IMR-90 (cell line): ENCODE results near the gene LDLRAD3. TPM values are rescaled to one million over a fixed set of nuclear protein-coding genes. Genes with fewer than 3 reads are reported as not detected.

ENCODE experiments used
- ATAC-seq: fragments of 200-7000 bp; cut with Tn5 transposase; 2 replicates; pipeline ENCODE4 v1.9.1; 2020; ENCODE audit warnings: low read depth, mild to moderate bottlenecking, moderate library complexity
- BruUV-seq: library from RNA; stranded (reverse); fragments of 400-500 nt; replicated peaks from 2 replicates; lab custom pipeline; 2021; lab: Mats Ljungman, UMichigan
- CTCF ChIA-PET: fragments of 300-600 bp; formaldehyde crosslinking; extraction: SDS; loops from one replicate; lab custom pipeline; 2021; ENCODE audit warnings: antibody characterized with exemption; lab: Yijun Ruan, JAX
- POLR2A ChIA-PET: fragments of 300-600 bp; sonication (Branson Sonifier 250); formaldehyde crosslinking; loops from one replicate; lab custom pipeline; 2022; ENCODE audit warnings: antibody characterized with exemption; ENCODE audit not compliant: unreplicated experiment; lab: Charles Lee
- DNase-seq: peaks from one replicate; pipeline ENCODE4 v3.0.0; 2013
- H2AFZ ChIP-seq: replicated peaks from 2 replicates; pipeline ENCODE3; 2013; ENCODE audit warnings: low read length, mild to moderate bottlenecking; ENCODE audit not compliant: poor library complexity
- H2AK5ac ChIP-seq: 2 replicates; pipeline ENCODE4 v1.6.1; 2013; ENCODE audit warnings: low read depth, low read length, inconsistent platforms
- H2AK9ac ChIP-seq: replicated peaks from 2 replicates; pipeline ENCODE3; 2013; ENCODE audit warnings: mild to moderate bottlenecking, low read depth, low read length, moderate library complexity; ENCODE audit not compliant: poor library complexity
- H2BK120ac ChIP-seq: 2 replicates; pipeline ENCODE4 v1.6.1; 2013; ENCODE audit warnings: low read depth, low read length, inconsistent platforms
- H2BK15ac ChIP-seq: 3 replicates; pipeline ENCODE4 v1.6.1; 2013; ENCODE audit warnings: low read depth, low read length, inconsistent platforms
- H2BK20ac ChIP-seq: 2 replicates; pipeline ENCODE4 v1.6.1; 2013; ENCODE audit warnings: low read depth, mild to moderate bottlenecking, inconsistent platforms, low read length, moderate library complexity
- H2BK5ac ChIP-seq: 2 replicates; pipeline ENCODE4 v1.6.1; 2013; ENCODE audit warnings: mild to moderate bottlenecking, low read depth, low read length, inconsistent platforms; ENCODE audit not compliant: poor library complexity, severe bottlenecking
- H3K14ac ChIP-seq: replicated peaks from 2 replicates; pipeline ENCODE4 v1.6.1; 2013; ENCODE audit warnings: low read depth, low read length, inconsistent platforms
- H3K18ac ChIP-seq: 2 replicates; pipeline ENCODE4 v1.6.1; 2013; ENCODE audit warnings: low read depth, low read length, control low read depth
- H3K23ac ChIP-seq: 2 replicates; pipeline ENCODE4 v1.6.1; 2013; ENCODE audit warnings: low read depth, low read length, inconsistent platforms
- H3K27ac ChIP-seq: 2 replicates; pipeline ENCODE4 v1.5.1; 2013; ENCODE audit warnings: mild to moderate bottlenecking, control low read depth, low read length; ENCODE audit not compliant: insufficient read depth
- H3K27me3 ChIP-seq: 2 replicates; pipeline ENCODE4 v1.6.1; 2013; ENCODE audit warnings: low read length; ENCODE audit not compliant: control insufficient read depth, insufficient read depth
- H3K36me3 ChIP-seq: 2 replicates; pipeline ENCODE4 v1.6.1; 2013; ENCODE audit warnings: low read length, mixed read lengths; ENCODE audit not compliant: control insufficient read depth, insufficient read depth
- H3K4ac ChIP-seq: 2 replicates; pipeline ENCODE4 v1.6.1; 2013; ENCODE audit warnings: low read depth, low read length, inconsistent platforms
- H3K4me1 ChIP-seq: 2 replicates; pipeline ENCODE4 v1.6.1; 2013; ENCODE audit warnings: low read length, mixed read lengths; ENCODE audit not compliant: control insufficient read depth, insufficient read depth
- H3K4me2 ChIP-seq: 2 replicates; pipeline ENCODE4 v1.6.1; 2013; ENCODE audit warnings: low read depth, mild to moderate bottlenecking, control low read depth, low read length, moderate library complexity
- H3K4me3 ChIP-seq: 2 replicates; pipeline ENCODE4 v1.5.1; 2013; ENCODE audit warnings: low read depth, mild to moderate bottlenecking, control low read depth, low read length, moderate library complexity; ENCODE audit not compliant: insufficient read depth
- H3K56ac ChIP-seq: 2 replicates; pipeline ENCODE4 v1.6.1; 2013; ENCODE audit warnings: low read length, inconsistent platforms; ENCODE audit not compliant: insufficient read depth; ENCODE audit errors: extremely low read depth
- H3K79me1 ChIP-seq, 2 experiments: 2 replicates each; pipeline ENCODE4 v1.6.1; 2013; ENCODE audit warnings: low read length in 2 of 2, inconsistent platforms in 1 of 2, low read depth in 1 of 2
- H3K9ac ChIP-seq: 2 replicates; pipeline ENCODE4 v1.6.1; 2013; ENCODE audit warnings: low read depth, low read length, control low read depth
- H3K9me1 ChIP-seq: 2 replicates; pipeline ENCODE4 v1.6.1; 2013; ENCODE audit warnings: low read length, inconsistent platforms; ENCODE audit not compliant: insufficient read depth
- H3K9me3 ChIP-seq: 2 replicates; pipeline ENCODE4 v1.6.1; 2013; ENCODE audit warnings: low read length; ENCODE audit not compliant: control insufficient read depth, insufficient read depth
- H4K20me1 ChIP-seq: 2 replicates; pipeline ENCODE4 v1.6.1; 2013; ENCODE audit warnings: low read length, inconsistent platforms; ENCODE audit not compliant: insufficient read depth
- H4K5ac ChIP-seq: 2 replicates; pipeline ENCODE4 v1.6.1; 2013; ENCODE audit warnings: mild to moderate bottlenecking, low read depth, low read length, control low read depth
- H4K8ac ChIP-seq, 2 experiments: 2 replicates each; pipeline ENCODE4 v1.6.1; 2013; ENCODE audit warnings: low read depth in 2 of 2, low read length in 2 of 2, control low read depth in 1 of 2, inconsistent platforms in 1 of 2
- H4K91ac ChIP-seq: 2 replicates; pipeline ENCODE4 v1.6.1; 2013; ENCODE audit warnings: low read depth, low read length, inconsistent platforms; ENCODE audit not compliant: insufficient read depth
- CEBPB ChIP-seq: IDR thresholded peaks from 2 replicates; pipeline ENCODE4 v1.6.1; 2012; ENCODE audit warnings: low read depth, low read length, improper control_type of control experiment
- FOS ChIP-seq: fragments of 150-350 bp; IDR thresholded peaks from 2 replicates; pipeline ENCODE4 v1.6.1; 2016; ENCODE audit warnings: low read depth, low read length
- MXI1 ChIP-seq: IDR thresholded peaks from 2 replicates; pipeline ENCODE4 v1.6.1; 2012; ENCODE audit warnings: low read depth, mild to moderate bottlenecking, low read length, moderate library complexity, borderline replicate concordance
- NFE2L2 ChIP-seq: fragments of 150-350 bp; IDR thresholded peaks from 2 replicates; pipeline ENCODE4 v1.6.1; 2016; ENCODE audit warnings: low read depth, mild to moderate bottlenecking, low read length
- RCOR1 ChIP-seq: IDR thresholded peaks from 2 replicates; pipeline ENCODE4 v1.6.1; 2012; ENCODE audit warnings: mild to moderate bottlenecking, low read length, improper control_type of control experiment; ENCODE audit not compliant: insufficient replicate concordance
- WGBS, 2 experiments: methylation state at CpG; one replicate each; pipeline versions ENCODE4 v1.1.5 to v1.1.7; 2013; ENCODE audit warnings: missing lambda C conversion rate in 2 of 2; ENCODE audit not compliant: insufficient read length in 1 of 2; ENCODE audit errors: extremely low coverage in 2 of 2; 5-methylcytosine and 5-hydroxymethylcytosine counted together
- dilution Hi-C: fragments of 300-500 bp; cut with HindIII; formaldehyde crosslinking; loops from one replicate; pipeline ENCODE4 v1.14.3; 2018; ENCODE audit warnings: low sequenced_read_pairs; ENCODE audit not compliant: unreplicated experiment
- in situ Hi-C: fragments of 300-500 bp; cut with MboI; formaldehyde crosslinking; loops from 3 replicates; pipeline ENCODE4 v1.14.3; 2019; ENCODE audit warnings: low sequenced_read_pairs, inconsistent platforms, mixed read lengths
- intact Hi-C: fragments of 100-400 bp; cut with micrococcal nuclease; formaldehyde crosslinking; loops from 2 replicates; pipeline ENCODE4 v1.10.0; 2022
- polyA plus RNA-seq, 3 experiments: library from polyadenylated mRNA; depleted of rRNA; stranded (reverse); fragments of >200 nt; gene quantifications; 2 replicates each; pipeline ENCODE4 v1.2.3, GENCODE V29; 2012; ENCODE audit warnings: low replicate concordance in 1 of 3
- total RNA-seq: library from RNA; depleted of rRNA; stranded (reverse); fragments of >200 nt; gene quantifications from 2 replicates; pipeline ENCODE4 v1.2.3, GENCODE V29; 2012
- TF ChIP-seq, protein P1 (sequence below): fragments of 150-350 bp; IDR thresholded peaks from 2 replicates; pipeline ENCODE4 v1.6.1; 2017; ENCODE audit warnings: mild to moderate bottlenecking, antibody characterized with exemption, low read length, low read depth

Gene LDLRAD3
- total and polyA plus RNA-seq, 2 of the 4 experiments (the other 2 are of a cell fraction), result 2.7 to 6.4 TPM

GRCh38 chr11:36060926-36061325, 117.1 kb downstream of the LDLRAD3 start:
- POLR2A ChIA-PET, result no interaction called here
- dilution Hi-C loops, result no loop called here
- BruUV-seq, result no TSS peak

More at GRCh38 chr11:36060926-36061325, 117.1 kb downstream of the LDLRAD3 start:
- Histone ChIP-seq H2BK15ac (no peak overlapping the region), H3K9me1 (no peaks in the 10 kb centered on the region), H2BK5ac (no peak overlapping the region), H3K4me2 (no peak overlapping the region), H2BK120ac (no peak overlapping the region), H3K27ac (no peak overlapping the region), H3K36me3 (no peaks in the 10 kb centered on the region), H3K18ac (no peak overlapping the region), H3K4ac (no peak overlapping the region), H4K91ac (no peak overlapping the region), H4K8ac (no peak overlapping the region), H3K9me3 (0 out of 2 replicates have a peak, but pooled peaks cover 2% of the 10 kb centered on the region), H3K56ac (no peak overlapping the region), H3K23ac (no peak overlapping the region), H2AK5ac (no peak overlapping the region), H2BK20ac (no peak overlapping the region), H3K4me3 (no peak overlapping the region), H4K20me1 (no peaks in the 10 kb centered on the region), H3K79me1 (no peaks in the 10 kb centered on the region), H2AK9ac (no peak overlapping the region), H3K4me1 (no peaks in the 10 kb centered on the region), H3K14ac (no peak overlapping the region), H2AFZ (no peak overlapping the region), H3K9ac (no peak overlapping the region), H3K27me3 (0 out of 2 replicates have a peak, but pooled peaks cover 2% of the 10 kb centered on the region), H4K5ac (no peak overlapping the region)
- TF ChIP-seq CEBPB (no peak), RCOR1 (no peak), NFE2L2 (no peak), FOS (no peak), MXI1 (no peak)
- TF ChIP-seq, protein P1, sequence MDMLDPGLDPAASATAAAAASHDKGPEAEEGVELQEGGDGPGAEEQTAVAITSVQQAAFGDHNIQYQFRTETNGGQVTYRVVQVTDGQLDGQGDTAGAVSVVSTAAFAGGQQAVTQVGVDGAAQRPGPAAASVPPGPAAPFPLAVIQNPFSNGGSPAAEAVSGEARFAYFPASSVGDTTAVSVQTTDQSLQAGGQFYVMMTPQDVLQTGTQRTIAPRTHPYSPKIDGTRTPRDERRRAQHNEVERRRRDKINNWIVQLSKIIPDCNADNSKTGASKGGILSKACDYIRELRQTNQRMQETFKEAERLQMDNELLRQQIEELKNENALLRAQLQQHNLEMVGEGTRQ, result no peak
- DNase-seq, result no peak
- in situ Hi-C loops, result no loop called here
- CTCF ChIA-PET, result interaction anchor here (1.1 kb wide), 1 partner anchor 197 kb away, joined by 3 read pairs; no protein-coding TSS in a partner anchor
- ATAC-seq, result no peak
- no CpG with 5 or more reads among the region's 7 CpGs for WGBS, 2 experiments
- intact Hi-C loops, result no loop called here
